GM18499 (cell line): ENCODE measurements around the gene WNT6.
A peak's percentile ranks its signal among the peaks of the same experiment; 100 is the strongest.

Experiments used
- ATAC-seq: cut with Tn5 transposase; IDR thresholded peaks from one replicate; pipeline ENCODE4 v1.9.1; 2021; ENCODE audit warnings: moderate number of reproducible peaks; ENCODE audit not compliant: insufficient read depth, unreplicated experiment

WNT6 gene

DNA sequence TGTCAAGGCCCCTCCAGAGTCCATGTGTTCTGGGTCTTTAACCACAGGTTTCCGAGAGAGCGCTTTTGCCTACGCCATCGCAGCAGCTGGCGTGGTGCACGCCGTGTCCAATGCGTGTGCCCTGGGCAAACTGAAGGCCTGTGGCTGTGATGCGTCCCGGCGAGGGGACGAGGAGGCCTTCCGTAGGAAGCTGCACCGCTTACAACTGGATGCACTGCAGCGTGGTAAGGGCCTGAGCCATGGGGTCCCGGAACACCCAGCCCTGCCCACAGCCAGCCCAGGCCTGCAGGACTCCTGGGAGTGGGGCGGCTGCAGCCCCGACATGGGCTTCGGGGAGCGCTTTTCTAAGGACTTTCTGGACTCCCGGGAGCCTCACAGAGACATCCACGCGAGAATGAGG is 30.3 kb downstream of the WNT6 start:
- no peak for ATAC-seq

DNA sequence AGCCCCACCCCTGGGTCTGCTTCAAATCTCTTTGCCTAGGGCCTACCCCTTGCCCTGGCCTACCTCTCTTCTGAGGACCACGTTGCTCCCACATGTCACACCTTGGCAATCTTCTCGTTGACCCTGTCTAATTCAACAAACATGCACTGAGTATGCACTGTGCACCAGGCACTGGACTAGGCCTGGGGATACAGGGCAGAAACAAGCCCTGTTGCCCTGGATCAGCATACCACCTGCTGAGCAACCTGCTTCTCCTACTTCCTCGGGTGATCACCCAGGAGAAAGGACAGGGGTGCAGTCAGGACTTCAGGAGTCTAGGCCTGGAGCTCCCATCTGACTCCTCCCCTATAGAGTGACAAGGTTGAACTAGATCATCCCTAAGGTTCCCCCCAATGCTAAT is 30.8 kb downstream of the WNT6 start:
- no peak for ATAC-seq

DNA sequence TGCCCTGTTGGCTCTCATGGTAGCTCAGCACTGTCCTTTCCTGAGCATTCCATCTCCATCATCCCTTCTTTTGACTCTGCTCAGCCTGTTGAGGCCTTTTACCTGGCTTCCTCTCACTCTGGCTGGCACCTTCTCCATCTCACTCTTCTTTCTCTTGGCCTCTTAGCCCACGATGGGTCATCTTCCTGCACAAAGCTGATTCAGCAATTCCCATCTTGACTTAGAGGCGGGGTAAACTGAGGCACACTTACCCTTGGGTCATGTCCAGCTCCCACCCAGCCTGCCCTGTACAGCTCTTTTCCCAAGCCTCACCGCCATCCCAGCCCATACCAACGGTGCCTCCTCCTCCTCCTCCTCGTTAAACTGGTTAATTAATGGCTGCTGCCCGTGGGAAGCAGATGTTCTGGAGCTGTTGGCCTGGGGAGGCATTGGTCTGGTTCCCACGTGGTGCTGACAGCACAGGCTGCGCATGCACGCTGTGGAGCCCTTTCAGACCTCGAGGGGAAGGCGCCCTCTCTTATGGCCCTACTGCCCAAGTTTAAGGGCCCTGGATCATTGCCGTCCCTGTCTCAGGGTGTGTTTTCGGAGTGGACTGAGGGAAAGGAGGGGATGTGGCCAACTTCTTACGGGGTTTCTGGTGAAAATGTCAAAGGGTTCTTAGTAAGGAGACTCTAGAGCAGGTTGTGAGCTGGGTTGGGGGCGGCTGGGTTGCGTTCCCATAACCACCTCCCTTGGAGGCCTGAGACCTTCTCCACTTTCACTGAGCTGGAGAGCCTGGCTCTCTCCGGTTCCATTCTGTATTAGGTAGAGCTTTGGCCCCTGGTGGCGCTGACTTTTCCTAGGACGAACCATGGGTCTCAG is 31.9 kb downstream of the WNT6 start:
- no peak for ATAC-seq

DNA sequence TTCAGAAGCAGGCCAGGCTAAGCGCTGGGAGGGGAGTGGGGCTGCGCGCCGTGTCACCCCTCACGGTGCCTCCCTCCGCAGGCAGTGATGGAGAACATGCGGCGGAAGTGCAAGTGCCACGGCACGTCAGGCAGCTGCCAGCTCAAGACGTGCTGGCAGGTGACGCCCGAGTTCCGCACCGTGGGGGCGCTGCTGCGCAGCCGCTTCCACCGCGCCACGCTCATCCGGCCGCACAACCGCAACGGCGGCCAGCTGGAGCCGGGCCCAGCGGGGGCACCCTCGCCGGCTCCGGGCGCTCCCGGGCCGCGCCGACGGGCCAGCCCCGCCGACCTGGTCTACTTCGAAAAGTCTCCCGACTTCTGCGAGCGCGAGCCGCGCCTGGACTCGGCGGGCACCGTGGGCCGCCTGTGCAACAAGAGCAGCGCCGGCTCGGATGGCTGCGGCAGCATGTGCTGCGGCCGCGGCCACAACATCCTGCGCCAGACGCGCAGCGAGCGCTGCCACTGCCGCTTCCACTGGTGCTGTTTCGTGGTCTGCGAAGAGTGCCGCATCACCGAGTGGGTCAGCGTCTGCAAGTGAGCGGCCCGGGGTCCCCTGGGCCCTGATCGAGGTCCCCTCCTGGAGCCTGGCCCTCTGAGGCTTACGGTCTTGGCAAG is 33.2 kb downstream of the WNT6 start:
- ATAC-seq = peak; percentile 29

DNA sequence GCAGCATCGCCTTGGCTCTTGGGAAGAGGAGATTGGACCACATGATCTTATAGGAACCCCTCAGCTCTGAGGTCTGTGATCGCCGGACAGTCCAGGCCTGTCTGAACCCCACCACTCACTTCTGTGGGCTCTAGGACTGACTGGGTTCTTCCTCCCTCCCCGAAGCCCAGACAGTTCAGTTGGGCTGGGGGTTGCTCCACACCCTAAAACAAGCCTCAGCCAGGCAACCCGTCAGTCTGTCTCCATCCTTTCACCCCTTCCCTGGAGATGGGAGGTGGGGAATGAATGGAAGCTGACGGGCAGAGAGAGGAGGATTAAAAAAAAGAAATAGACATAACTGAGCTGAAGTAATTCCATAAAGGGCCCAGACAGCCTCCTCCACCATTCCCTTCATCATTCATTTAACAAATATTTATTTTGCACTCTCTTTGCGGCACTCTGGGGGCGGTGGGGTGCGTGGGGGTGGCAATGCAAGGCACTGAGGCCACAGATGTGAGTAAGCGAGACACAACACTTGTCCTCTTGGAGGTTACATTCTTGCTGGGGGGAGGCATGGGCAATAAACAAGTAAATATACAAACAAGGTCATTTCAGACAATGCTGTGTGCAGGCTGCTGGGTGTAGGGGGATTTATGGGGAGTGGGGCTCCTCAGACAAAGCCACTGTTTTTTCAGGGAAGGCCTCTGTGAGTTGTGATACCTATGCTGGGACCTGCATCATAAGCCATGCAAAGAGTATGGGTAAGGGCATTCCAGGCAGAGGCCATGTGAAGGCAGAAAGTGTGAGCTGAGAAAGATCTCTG is 33.9 kb downstream of the WNT6 start:
- no peak for ATAC-seq

DNA sequence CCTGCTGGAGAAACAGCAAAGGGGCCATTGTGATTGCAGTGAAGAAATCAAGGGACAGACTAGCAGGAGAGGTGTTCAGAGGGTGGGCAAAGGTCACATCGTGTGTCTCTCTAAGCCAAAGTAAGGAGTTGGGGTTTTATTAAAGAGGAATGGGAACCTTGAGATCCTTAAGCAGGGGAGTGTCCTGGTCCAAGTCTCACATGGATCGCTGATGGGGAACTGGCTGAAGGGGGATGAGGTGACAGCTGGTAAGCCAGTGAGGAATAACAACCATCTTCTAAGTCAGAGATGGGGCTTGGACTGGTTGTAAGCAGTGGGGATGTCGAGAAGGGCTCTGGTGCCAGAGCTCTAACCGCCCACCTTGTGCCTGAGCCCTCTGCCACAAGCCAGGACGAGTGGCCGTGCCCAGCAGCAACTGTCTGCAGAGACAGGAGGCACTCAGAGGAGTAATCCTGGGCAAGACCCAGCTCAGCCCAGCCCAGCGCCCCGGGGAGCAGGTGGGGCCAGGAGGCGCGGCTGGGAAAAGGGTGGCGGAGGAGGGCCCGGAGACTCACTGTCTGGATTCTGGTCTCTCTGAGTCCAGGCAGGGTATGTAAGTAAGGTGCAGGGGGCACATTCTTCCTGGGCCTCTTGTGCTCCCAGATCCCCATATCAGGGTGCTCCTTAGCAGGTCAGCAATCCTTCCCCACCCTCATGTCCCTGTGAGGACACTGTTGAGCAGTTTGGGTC is 34.7 kb downstream of the WNT6 start:
- no peak for ATAC-seq

DNA sequence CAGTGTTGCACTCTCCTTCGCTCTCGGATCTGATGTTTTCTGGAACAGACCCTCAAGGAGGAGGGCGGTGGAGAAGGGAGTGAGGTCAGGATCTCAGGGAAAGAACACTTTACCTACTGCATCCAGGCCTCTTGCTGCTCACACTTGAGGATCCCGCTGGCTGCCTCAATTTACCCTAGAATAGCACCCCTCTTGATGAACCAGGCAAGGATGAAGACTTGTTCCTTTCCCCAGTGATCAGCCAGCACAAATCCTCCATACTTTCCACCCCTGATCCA is 35.2 kb downstream of the WNT6 start:
- ATAC-seq = no peak

DNA sequence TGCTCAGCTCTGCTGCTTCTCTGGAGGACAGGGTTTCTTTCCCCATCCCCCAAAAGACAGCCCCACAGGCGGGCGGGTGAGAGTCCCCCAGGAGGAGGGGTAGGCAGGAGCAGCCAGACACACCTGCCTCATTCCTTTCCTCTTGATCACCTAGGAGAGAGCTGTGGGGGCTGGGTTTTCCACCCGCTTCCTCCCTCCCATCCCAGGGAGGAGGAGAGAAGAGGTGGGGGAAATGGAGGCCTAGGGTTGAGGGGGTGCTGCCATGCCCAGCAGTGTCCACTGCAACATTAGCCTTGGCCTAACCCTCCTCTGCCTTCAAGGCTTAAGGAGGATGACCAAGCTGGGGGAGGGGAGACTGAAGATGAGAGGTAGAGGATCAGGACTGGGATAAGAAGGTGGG is 35.7 kb downstream of the WNT6 start:
- ATAC-seq = no peak

DNA sequence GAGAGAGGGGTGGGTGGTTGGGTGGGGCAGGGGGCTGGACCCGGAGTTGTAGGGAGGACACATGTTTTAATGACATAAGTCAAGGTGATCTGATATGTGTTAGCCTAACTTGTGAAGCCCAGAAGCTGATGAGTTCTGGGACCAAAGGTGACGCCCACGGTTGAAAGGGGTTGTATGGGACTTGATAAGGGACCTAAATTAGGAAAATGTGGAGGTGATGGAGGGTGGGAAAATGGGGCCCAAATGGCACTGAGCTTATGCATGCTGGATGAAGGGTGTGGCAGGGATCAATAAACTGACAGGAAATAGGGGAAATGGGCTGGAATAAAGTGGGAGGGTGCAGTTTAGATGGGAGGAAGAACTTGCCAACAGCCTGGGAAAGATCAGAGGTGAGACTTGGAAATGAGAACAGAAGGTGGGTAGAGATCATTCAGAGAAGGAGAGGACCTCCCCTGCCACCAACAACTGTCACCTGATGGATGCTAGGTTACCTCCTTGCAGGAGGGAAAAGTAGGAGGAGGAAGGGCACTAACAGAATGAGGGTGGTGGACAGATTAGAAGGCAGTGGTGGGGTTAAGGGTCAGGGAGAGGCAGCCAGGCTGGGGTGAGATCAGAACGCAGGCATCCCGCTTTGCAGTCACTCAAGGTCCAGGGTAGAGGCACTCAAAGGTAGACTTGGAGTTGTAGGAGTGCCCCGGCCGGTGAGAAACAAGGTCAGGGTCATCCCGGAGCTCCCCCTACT is 36.3 kb downstream of the WNT6 start:
- no peak for ATAC-seq

DNA sequence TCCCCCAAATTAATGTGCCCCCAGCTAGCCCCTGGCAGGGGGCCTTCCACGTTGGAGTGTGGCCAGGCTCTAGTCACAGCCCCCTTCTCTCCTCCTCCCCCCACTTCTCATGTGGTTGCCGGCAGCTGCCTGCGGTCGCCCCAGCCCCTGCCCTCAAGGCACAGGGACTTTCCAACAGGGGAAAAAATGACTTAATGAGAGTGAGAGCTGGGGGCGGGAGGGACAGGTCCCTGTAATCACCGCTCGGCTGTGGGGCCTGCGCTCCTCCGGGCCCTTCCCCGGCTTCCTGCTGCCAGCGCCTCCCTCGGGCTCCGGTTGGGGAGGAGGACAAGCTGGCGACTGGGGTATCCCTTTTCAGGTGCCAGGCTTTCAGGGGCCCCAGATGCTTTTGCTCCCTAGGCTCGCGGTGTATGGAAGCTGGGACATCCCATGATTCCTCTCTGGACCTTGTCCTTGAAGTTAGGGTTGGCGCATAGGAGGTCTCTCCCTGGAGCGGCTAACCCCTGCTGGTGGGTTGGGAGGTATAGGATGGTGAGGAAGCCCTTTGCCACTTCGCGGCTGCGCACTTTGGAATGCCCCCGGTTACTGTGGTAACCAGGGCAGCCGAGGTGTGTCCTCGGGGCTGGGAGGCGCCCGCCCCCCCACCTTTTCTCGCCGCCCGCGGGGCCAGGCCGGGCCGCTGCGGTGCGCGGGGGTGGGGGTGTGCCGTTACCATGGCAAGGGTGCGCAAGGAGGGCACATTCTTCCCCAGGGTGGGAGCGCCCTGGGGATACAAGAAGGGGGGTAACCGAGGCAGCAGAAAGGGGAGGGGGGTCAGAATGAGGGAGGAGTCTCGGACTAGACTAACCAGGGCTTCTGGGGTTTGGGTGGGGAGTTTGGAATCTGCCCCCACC is 37.1 kb downstream of the WNT6 start:
- peak; percentile 39 for ATAC-seq

DNA sequence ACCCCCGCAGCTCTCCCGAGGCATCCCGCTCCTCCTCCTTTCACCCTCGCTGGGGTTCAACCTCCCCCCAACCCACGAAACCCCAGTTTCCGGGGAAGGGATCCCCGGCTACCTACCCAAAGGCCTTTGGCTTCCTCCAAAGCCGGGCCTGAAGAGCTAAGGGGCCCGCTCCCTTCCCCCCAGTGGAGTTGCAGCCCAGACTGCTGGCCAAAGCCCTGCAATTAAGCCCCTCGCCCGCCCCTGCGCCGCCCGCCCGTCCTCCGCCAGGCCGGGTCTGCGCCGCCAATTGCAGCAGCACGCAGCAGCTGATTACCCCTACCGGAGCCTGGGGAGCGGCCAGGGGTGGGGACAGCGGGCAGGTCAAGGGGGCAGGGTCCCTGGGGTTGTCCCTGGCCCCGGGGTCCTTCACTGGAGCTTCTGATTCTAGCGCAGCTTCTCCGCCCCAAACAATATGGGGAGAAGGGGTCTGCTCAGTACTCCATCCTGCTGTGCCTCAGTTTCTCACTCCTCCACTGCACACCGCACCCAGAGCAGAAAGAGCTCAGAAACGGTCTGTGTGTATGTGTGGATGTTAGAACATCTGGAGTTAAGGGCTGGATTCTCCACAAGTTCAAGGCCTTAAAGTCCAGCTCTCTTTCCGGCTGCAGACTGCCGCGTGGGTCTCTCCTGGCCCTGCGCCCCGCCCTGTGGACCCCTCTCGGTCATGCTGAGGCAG is 37.9 kb downstream of the WNT6 start:
- no peak for ATAC-seq

DNA sequence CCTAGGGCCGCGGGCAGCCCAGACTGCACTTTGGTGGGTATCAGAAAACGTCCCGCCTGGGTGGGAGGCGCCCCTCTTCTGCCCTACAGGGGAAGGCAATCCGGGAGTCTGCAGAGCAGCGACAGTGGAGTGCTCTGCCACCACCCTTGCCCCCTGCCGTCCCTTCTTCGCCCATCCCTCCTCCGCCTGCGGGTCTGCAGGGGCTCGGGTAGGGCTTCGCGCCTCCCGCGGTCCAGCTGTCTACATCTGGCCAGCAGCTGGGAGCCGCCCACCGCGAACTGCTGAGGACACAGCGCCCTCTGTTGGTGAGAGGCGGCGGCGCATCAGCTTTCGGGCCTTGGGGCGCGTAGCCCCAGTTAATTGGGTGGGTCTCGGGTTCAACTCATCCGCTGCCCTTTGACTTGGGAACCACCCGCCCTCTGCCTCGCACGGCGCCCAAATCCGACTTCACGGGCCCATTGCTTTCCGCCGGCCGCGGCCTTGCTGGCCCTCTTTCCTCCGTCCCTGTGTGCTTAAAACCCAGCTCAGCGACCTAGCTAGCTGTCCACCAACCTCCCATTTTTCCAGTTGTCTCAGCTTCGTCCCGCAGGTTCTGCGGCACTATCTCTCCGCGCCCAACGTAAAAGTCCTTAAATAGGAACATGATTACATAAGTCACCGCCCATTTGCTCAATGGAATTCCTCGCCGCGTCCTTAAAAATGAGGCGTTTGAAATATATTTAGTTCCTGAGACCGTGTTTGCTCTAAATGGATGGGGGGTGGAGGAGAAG is 38.7 kb downstream of the WNT6 start:
- no peak for ATAC-seq

DNA sequence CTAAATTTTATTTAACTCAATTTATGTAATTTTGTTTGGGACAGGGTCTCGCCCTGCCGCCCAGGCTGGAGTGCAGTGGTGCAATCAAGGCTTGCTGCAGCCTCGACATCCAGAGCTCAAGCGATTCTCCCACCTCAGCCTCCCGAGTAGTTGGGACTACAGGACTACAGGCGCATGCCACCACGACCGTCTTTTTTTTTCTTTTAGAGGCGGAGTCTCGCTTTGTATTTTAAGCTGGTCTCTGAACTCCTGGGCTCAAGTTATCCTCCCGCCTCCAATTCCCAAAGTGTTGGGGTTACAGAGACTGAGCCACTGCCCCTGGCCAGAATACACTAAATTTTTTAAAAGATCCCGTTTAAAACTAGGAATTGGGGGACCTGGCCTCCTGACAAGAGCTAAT is 39.5 kb downstream of the WNT6 start:
- ATAC-seq = no peak

DNA sequence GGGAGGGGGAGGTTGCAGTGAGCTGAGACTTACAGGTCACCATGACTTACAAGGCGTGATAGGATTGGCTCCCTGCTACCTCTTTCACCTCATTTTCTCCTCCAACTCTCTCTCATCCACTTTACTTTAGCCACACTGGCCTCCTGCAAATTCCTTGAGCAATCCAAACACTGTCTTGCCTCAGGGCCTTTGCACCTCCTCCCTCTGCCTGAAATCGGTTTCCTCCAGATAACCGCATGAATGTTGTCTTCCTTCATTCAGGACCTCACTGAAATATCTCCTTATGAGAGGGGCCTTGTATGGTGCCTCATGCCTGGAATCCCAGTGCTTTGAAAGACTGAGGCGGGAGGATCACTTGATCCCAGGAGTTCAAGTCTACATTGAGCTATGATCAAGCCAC is 42.8 kb downstream of the WNT6 start:
- no peak for ATAC-seq

DNA sequence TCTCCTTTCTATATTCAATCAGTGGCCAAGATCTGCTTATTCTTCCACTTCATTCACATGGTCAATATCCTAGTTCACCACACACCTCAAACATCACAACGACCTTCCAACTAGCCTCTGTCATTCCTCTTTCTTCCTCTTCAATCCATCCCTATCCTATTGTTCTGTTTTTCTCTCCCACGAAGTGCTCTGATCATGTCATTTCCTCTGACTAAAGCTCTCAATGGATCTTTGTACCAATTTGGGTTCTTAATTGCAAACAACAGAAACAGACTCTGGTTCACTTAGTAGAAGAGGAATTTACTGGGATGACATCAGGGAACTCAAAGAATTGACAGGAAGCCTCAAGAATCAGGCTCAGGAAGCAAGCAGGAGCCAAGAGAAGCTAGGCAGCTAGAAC is 44.6 kb downstream of the WNT6 start:
- no peak for ATAC-seq

DNA sequence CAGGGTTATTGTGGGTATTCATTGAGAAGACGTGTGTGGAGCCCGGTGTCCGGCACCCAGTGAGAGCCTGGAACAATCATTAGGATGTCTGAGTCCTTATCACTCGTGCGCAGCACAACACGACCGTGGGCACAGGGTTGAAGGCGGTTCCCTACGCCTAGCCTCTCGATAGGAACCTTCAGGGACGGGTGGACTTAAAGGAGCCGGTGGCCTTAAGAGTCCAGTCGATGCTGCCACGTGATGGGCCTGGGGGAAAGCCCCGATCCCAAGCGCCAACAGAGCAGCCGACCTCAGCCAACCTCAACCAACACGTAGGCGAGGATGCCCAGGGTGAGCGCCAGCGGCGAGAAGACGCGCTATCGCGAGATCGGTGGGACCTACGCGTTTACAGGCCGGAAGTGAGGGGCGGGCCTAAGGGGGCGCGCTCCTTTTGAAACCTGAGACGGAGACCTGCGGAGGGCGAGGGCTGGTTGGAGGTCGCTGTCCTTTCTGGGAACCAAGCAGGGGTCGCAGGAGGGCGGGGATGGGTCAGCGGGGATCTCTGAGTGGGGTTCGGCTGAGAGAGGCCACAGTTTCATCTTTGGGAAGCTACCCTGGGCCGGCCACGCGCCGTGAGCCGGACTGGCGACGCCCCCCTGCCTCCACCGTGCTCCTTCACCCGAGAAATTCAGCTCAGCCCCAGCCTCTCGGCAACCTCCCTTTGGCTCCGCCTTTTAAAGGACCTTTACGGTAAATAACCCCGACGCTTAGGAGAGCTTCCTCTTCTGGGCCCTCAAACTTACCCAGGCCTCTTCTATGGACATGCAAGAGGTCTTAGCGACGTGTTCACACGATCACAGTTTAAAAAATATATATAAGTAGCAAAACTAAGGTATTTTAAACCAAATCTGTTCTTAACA is 49.4 kb downstream of the WNT6 start:
- ATAC-seq = peak; percentile 80

DNA sequence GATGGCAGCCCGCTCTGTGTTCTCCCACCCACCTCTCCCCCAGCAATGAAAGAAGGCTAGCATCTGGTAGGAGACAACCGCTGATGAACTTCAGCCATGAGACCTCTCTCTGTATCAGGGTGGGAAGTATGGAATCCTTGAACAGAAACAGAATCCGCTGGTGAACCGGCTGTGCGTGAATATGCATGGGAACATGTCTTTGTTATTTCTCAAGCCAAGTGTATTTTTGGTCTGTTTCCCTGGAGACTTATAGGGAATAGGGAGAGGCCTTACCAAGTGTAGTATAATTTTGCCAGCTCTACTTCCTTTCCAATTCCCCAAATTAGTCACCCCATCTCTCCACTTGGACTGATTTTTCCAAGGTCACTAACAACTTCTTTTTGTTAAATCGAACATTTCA is 51.1 kb downstream of the WNT6 start:
- no peak for ATAC-seq
